GOT3 (cell line): ENCODE results near the gene CTNNA3.
"Not testable (repeated sequence)": the region's sequence is repeated elsewhere in the genome, so short reads cannot be mapped to it uniquely, and the experiment has no call there.

Source experiments
- DNase-seq: peaks from one replicate; lab custom pipeline; 2025; ENCODE audit warnings: mixed read lengths; lab: John Stamatoyannopoulos, UW

CTNNA3 gene

DNA sequence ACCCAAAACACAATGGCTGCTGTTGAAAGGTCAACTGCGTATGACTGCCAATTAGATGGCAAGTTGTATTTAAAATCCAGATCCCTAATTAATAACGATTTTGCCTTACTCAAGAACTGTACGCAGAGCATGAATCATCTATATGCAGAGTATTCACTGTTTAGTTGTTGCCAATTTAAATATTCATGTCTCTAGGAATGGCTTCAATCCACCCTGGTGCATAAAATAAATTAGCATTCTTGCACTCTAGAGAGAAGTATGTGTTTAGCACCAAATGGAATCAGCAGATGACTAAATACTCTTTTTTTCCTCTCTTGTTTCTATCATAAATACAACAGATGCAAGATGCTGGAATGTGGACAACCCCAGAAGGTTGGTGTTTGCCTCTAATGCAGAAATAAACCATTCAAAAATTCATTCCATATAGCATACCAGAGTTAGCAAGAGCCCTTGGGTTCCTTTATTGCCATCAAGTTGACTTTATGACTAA is 449.9 kb downstream of the CTNNA3 start:
- DNase-seq: no peak

DNA sequence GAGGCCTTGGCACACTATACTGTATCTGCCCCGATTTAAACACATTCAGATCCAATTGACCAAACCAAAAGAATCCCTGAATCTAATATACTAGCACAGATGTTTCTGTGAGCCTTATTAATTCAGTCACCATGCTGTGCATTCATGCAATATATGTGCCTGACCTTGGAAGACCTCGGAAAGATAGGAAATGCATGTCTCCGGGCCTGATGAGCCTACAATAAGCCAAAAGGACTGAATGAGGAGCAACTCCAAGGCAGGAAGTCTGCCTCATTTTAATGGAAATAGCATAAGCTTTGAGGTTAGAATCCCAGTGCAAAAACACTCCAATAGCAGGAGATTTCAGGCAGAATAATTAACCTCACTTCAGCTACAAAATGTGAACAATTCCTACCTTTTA is 453.5 kb downstream of the CTNNA3 start:
- no peak for DNase-seq

DNA sequence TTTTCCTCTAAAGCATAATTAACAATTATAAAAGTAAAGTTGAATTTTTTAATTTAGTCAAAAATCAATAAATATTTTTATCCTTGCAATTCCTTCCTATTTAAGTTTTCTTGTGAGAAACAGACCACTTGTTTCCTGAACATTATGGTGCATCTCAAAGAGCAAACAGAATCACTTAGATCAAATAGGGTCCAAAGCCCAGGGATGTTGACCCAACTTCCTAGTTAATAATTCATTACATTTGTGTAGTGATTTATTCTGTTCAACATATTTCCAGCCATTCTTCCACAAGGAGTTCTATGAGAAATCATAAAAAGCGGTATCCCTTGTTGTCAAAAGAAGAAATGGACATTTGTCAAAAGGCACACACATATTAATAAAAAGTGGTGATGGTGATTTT is 454.5 kb downstream of the CTNNA3 start:
- no peak for DNase-seq

GRCh38 chr10:67239864-67240497 is 456.0 kb downstream of the CTNNA3 start:
- no peak for DNase-seq

DNA sequence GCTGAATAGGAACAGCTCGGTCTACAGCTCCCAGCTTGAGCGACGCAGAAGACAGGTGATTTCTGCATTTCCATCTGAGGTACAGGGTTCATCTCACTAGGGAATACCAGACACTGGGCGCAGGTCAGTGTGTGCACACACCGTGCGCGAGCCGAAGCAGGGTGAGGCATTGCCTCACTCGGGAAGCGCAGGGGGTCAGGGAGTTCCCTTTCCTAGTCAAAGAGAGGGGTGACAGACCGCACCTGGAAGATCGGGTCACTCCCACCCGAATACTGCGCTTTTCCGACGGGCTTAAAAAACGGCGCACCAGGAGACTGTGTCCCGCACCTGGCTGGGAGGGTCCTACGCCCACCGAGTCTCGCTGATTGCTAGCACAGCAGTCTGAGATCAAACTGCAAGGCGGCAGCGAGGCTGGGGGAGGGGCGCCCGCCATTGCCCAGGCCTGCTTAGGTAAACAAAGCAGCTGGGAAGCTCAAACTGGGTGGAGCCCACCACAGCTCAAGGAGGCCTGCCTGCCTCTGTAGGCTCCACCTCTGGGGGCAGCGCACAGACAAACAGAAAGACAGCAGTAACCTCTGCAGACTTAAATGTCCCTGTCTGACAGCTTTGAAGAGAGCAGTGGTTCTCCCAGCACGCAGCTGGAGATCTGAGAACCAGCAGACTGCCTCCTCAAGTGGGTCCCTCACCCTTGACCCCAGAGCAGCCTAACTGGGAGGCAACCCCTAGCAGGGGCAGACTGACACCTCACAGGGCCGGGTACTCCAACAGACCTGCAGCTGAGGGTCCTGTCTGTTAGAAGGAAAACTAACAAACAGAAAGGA is 465.1 kb downstream of the CTNNA3 start:
- not testable (repeated sequence) for DNase-seq

GRCh38 chr10:67225226-67225625 is 470.8 kb downstream of the CTNNA3 start:
- DNase-seq: no peak

DNA sequence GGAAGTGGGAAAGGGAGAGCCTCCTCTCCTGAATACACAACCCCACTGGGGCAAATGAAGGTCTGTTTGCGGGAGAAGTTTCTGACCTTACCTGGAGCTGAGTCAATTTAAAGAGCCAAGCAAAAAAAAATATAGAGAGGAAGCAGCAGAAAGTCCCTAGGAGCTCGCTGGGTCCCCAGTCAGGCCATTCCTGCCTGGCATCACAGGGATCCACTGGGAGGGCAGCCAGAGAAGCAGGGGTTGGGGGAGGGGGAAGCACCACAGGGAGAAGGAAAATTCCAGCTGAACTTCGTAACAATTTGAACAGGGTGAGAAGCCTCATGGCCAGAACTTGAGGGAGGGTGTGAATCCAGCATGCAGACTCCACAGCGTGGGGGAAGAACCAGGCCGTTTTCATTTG is 471.4 kb downstream of the CTNNA3 start:
- no peak for DNase-seq

DNA sequence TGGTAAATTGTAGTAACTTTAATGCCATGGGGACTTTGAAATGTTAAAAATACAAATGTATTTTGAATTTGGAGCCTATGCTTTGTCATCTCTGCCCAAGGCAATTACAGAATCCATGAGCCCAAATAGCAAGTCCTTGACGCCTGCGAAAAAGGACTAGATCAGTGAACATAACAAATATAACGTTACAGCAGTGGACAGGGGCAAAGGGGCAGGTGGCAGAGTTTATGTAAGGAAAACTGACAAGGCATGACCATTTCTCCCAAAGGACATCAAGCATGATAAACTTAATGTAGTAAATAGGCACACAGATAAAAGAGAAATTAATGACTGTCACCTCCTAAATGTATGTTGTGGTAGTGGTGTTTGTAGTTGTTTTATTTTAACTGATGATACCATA is 473.1 kb downstream of the CTNNA3 start:
- no peak for DNase-seq

DNA sequence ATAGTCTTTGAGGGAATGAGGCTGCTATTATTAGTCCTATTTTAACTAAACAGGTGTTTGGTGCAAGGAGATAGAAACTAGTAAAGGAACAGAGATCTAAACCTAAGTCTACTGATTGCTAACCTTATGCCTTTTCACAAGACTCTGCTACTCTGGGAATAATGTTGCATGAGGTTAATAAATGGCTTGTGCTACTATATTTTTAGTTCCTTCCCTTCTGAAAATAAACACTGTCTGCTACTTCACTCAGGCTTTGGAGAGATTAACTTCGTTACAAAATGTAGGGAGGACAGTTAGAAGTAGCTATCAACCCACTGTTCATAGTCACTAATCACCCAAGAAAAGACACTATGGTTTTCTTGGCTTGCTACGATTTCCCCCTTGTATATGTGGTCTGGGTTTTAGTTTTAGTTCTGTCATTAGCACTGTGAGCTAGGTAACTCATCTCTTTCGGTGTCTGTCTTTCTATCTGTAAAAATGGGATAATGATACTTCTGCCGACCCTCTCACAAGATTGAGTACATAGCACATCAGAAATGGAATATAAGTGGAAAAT is 474.0 kb downstream of the CTNNA3 start:
- DNase-seq: no peak

- DNase-seq: no peak
Observed at GRCh38 chr10:67211680-67212079, 484.3 kb downstream of the CTNNA3 start.

GRCh38 chr10:67207923-67208322 is 488.1 kb downstream of the CTNNA3 start:
- DNase-seq: not testable (repeated sequence)

GRCh38 chr10:67200913-67201564 is 495.0 kb downstream of the CTNNA3 start:
- no peak for DNase-seq

DNA sequence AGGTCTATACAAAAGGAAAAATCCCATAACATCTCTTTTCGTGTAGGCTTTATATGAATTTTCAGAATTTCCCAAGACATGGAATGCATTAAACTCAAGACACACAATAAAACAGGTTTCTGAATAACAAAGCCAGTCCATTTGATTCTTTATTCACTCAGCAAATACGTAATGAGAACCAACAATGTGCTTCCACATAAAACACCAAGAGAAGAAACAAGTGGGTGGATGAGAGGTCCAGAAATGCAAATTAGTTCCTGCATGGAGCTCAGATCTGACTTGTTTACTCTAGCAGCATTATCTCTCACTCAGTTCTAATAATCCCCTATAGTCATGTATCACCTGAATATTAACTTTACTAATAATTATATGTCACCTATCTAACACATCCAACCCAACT is 520.6 kb downstream of the CTNNA3 start:
- DNase-seq: no peak

- no peak for DNase-seq
Observed at GRCh38 chr10:67173787-67174186, 522.2 kb downstream of the CTNNA3 start.

GRCh38 chr10:67171970-67172369 is 524.0 kb downstream of the CTNNA3 start:
- no peak for DNase-seq

GRCh38 chr10:67156239-67156638 is 539.8 kb downstream of the CTNNA3 start:
- DNase-seq: no peak

DNA sequence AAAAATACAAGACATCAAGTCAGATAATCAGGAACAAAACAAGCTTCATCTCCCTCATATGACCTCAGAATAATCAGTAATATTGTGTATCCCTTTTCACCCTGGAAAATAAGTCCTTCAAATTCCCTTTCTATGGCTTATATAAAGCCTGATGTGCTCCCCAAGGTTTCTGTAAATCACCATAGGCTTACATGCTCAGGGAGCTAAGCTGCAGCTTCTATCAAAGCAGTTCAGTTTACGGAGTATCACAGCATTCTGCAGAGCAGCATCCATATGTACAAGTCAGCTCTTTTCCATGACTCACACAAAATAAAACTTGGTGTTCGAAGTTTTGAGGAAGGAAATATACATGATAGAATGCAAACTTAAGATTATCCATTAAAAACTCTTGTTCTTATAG is 544.5 kb downstream of the CTNNA3 start:
- no peak for DNase-seq

GRCh38 chr10:67144530-67144929 is 551.5 kb downstream of the CTNNA3 start:
- no peak for DNase-seq

DNA sequence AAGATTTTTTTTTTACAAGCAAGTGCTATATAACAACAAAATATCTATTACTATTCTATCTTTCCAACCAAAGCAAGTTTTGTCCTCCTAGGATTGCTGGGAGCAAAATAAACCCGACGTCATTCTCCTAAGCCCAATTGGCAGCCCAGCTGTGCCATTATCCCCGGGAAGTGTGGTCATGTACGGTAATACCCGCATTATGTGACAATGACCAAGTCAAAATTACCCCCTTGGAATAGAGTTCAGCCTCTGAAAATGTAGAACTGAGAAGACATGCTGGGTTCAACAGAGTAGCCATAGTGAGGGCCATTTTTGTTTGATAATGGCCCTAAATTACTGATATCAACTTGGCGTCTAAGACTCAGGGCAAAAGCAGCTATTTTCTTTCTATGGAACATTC is 554.7 kb downstream of the CTNNA3 start:
- DNase-seq: no peak

DNA sequence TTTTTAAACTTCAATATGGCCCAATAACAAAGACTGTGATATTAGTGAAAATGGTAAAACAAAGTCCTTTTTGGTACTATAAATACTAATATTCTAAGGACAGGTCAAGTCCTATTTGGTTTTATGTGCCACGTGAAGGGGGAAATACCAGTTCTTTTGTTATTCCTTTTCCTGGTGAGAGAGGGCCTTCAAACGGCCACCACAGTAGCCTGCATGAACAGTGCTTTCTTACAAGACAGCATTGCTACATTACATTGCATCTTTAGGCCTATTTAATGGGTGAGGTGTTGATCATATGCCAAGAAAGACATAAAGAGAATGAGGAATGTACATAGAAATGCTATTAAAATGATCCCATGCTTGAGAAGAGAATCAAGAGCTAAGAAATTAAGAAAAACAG is 555.4 kb downstream of the CTNNA3 start:
- DNase-seq: no peak

GRCh38 chr10:67127441-67127840 is 568.6 kb downstream of the CTNNA3 start:
- no peak for DNase-seq

GRCh38 chr10:67119651-67120050 is 576.3 kb downstream of the CTNNA3 start:
- no peak for DNase-seq

- no peak for DNase-seq
Observed at GRCh38 chr10:67115972-67116371, 580.0 kb downstream of the CTNNA3 start.
